HG03565 (cell line): ENCODE data around the gene KAT2A.

Source experiments
- ATAC-seq: cut with Tn5 transposase; IDR thresholded peaks from one replicate; pipeline ENCODE4 v1.9.1; 2021; ENCODE audit warnings: mild to moderate bottlenecking, moderate library complexity; ENCODE audit not compliant: unreplicated experiment

KAT2A gene

GRCh38 chr17:42135664-42136653 lies 14.8 kb upstream of the KAT2A start:
- no peak for ATAC-seq

- no peak for ATAC-seq
These were observed 14.0 kb upstream of the KAT2A start for GRCh38 chr17:42135151-42135550.

- ATAC-seq = no peak
These were observed 12.4 kb upstream of the KAT2A start for GRCh38 chr17:42133461-42134041.

GRCh38 chr17:42132941-42133340 lies 11.8 kb upstream of the KAT2A start:
- no peak for ATAC-seq

GRCh38 chr17:42131981-42132432 lies 10.8 kb upstream of the KAT2A start:
- no peak for ATAC-seq

- no peak for ATAC-seq
These were observed 10.1 kb upstream of the KAT2A start for GRCh38 chr17:42131232-42131631.

GRCh38 chr17:42130310-42130936 lies 9.3 kb upstream of the KAT2A start:
- no peak for ATAC-seq

GRCh38 chr17:42129109-42129837 lies 8.1 kb upstream of the KAT2A start:
- ATAC-seq = no peak

GRCh38 chr17:42127414-42127813 lies 6.2 kb upstream of the KAT2A start:
- no peak for ATAC-seq

GRCh38 chr17:42126836-42127235 lies 5.7 kb upstream of the KAT2A start:
- no peak for ATAC-seq

GRCh38 chr17:42125565-42125964 lies 4.4 kb upstream of the KAT2A start:
- ATAC-seq = no peak

GRCh38 chr17:42124256-42124655 lies 3.1 kb upstream of the KAT2A start:
- ATAC-seq = no peak

- ATAC-seq = no peak
These were observed 1.5 kb upstream of the KAT2A start, which contains the start of gene HSPB9 for GRCh38 chr17:42122371-42123303. Gene HSPB9, plus strand, starts transcription at chr17:42122804. Its CDS starts 47 bp downstream, at chr17:42122851.

GRCh38 chr17:42120161-42120769 lies 902 bp downstream of the KAT2A start:
- ATAC-seq = no peak

- ATAC-seq = no peak
These were observed 1.9 kb downstream of the KAT2A start for GRCh38 chr17:42119301-42119700.

GRCh38 chr17:42118545-42118944 lies 2.6 kb downstream of the KAT2A start:
- no peak for ATAC-seq

GRCh38 chr17:42118126-42118510 lies 3.0 kb downstream of the KAT2A start:
- ATAC-seq = no peak

GRCh38 chr17:42117397-42118125 lies 3.6 kb downstream of the KAT2A start:
- no peak for ATAC-seq
